ENCODE results near the gene NR1D2. TPM values are rescaled to one million over a fixed set of nuclear protein-coding genes. Genes with fewer than 3 reads are reported as not detected.

NR1D2 gene
- total RNA-seq, 1 experiment from 2014 or later = 24.0 TPM

- no peaks in the 10 kb centered on the region for H3K79me1 ChIP-seq (ENCODE audit: insufficient read depth, low read depth, low read length, poor library complexity, severe bottlenecking)
- no peak overlapping the region for H3K4me3 Mint-ChIP-seq
- no peak overlapping the region for H4K8ac ChIP-seq (replicated peaks; ENCODE audit: insufficient read length, low read depth, low read length)
- no peaks in the 10 kb centered on the region for H3K27me3 ChIP-seq (ENCODE audit: insufficient read depth, low read length)
- H4K5ac ChIP-seq (ENCODE audit: insufficient read length, low read depth, low read length) = no peak overlapping the region
- peaks cover 23% of the 10 kb centered on the region for H3K27me3 Mint-ChIP-seq (ENCODE audit: low read depth)
- H3K23me2 ChIP-seq (ENCODE audit: insufficient read length, low read depth, low read length, poor library complexity, severe bottlenecking) = peaks cover 5% of the 10 kb centered on the region
- H2BK120ac ChIP-seq (ENCODE audit: low read depth, low read length, poor library complexity, severe bottlenecking) = no peak overlapping the region
- H3T11ph ChIP-seq (ENCODE audit: low read length) = no peak overlapping the region
- no peaks in the 10 kb centered on the region for H3K36me3 Mint-ChIP-seq (ENCODE audit: insufficient read depth in 1 of 3, low read depth in 3 of 3)
- H3K4me2 ChIP-seq (ENCODE audit: insufficient read depth, insufficient read length, low read length) = no peak overlapping the region
- H3K4me1 Mint-ChIP-seq = peaks cover 15% of the 10 kb centered on the region in 2 experiments
- no peaks in the 10 kb centered on the region for H4K20me1 ChIP-seq (ENCODE audit: control insufficient read depth, insufficient read depth, insufficient read length)
- WGBS (ENCODE audit: extremely low coverage, insufficient read length, low lambda C conversion rate) = no CpG with 5 or more reads among the region's 5 CpGs
- no peak overlapping the region for H2BK12ac ChIP-seq (ENCODE audit: insufficient read length, low read depth, low read length)
- no peak overlapping the region for H3K18ac ChIP-seq (ENCODE audit: insufficient read length, low read depth, low read length)
- no peaks in the 10 kb centered on the region for H3K79me2 ChIP-seq (ENCODE audit: insufficient read depth, low read length)
- H3K23ac ChIP-seq (ENCODE audit: insufficient read length, low read depth, low read length) = no peak overlapping the region
- no peak overlapping the region for H3K9ac ChIP-seq (ENCODE audit: extremely low read depth, insufficient read length, low read length)
- peaks cover 5% of the 10 kb centered on the region; the same call in 1 of the 2 replicates for H3K4me1 ChIP-seq (ENCODE audit: insufficient read depth, low read length)
- H2BK20ac ChIP-seq (ENCODE audit: low read depth, low read length, poor library complexity, severe bottlenecking) = no peak overlapping the region
- H3K56ac ChIP-seq (ENCODE audit: insufficient read length, low read depth, low read length) = no peak overlapping the region
- H3K9me3 Mint-ChIP-seq = no peaks in the 10 kb centered on the region
- no peak overlapping the region for H2BK15ac ChIP-seq (ENCODE audit: low read depth, low read length)
- no peak overlapping the region for H3K4ac ChIP-seq (ENCODE audit: low read depth, low read length)
- no peak overlapping the region for H4K91ac ChIP-seq (ENCODE audit: insufficient read length, low read depth, low read length)
- no peak overlapping the region for H3K27ac Mint-ChIP-seq
- TF ChIP-seq, protein P1, sequence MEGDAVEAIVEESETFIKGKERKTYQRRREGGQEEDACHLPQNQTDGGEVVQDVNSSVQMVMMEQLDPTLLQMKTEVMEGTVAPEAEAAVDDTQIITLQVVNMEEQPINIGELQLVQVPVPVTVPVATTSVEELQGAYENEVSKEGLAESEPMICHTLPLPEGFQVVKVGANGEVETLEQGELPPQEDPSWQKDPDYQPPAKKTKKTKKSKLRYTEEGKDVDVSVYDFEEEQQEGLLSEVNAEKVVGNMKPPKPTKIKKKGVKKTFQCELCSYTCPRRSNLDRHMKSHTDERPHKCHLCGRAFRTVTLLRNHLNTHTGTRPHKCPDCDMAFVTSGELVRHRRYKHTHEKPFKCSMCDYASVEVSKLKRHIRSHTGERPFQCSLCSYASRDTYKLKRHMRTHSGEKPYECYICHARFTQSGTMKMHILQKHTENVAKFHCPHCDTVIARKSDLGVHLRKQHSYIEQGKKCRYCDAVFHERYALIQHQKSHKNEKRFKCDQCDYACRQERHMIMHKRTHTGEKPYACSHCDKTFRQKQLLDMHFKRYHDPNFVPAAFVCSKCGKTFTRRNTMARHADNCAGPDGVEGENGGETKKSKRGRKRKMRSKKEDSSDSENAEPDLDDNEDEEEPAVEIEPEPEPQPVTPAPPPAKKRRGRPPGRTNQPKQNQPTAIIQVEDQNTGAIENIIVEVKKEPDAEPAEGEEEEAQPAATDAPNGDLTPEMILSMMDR (conservative IDR thresholded peaks at IDR 0.05) = no peak
- no peak overlapping the region for H3K27ac ChIP-seq (ENCODE audit: insufficient read length, low read depth, low read length)
- DNase-seq = no peak
- no peak overlapping the region for H3K14ac ChIP-seq (ENCODE audit: insufficient read depth, low read length)
- no peak overlapping the region for H2AK5ac ChIP-seq (ENCODE audit: insufficient read length, low read length)
- no peak overlapping the region for H2AFZ ChIP-seq (ENCODE audit: low read length)
- H2BK5ac ChIP-seq (ENCODE audit: insufficient read length, low read length) = no peak overlapping the region
- H3K9me3 ChIP-seq (ENCODE audit: control insufficient read depth, low read depth, low read length) = no peaks in the 10 kb centered on the region
Observed at GRCh38 chr3:23940775-23941174, 4.3 kb upstream of the NR1D2 start.
